Motor neuron (in vitro differentiated cells): ENCODE results near the gene USHBP1. TPM values are rescaled to one million over a fixed set of nuclear protein-coding genes. Genes with fewer than 3 reads are reported as not detected.

Experiments
- ATAC-seq, 8 experiments: fragments of 200-7000 bp; cut with Tn5 transposase; replicated peaks in 6 of 8; 2 replicates each; pipeline ENCODE4 v1.8.0; 2021; ENCODE audit warnings: mild to moderate bottlenecking in 8 of 8, moderate library complexity in 8 of 8
- H3K27ac ChIP-seq, 2 donors: fragments of 250-450 bp; sonication (Bioruptor Pico); 2 replicates each; pipeline ENCODE4 v1.9.0; 2021; ENCODE audit warnings: antibody characterized with exemption in 2 of 2, mild to moderate bottlenecking in 2 of 2, moderate library complexity in 1 of 2
- H3K4me1 ChIP-seq, 2 donors: fragments of 250-450 bp; sonication (Bioruptor Pico); replicated peaks in 1 of 2; 2 replicates each; pipeline ENCODE4 v1.6.1; 2021; ENCODE audit warnings: antibody characterized with exemption in 2 of 2, mild to moderate bottlenecking in 2 of 2, moderate library complexity in 1 of 2
- H3K4me3 ChIP-seq, 5 donors: fragments of 250-450 bp; sonication (Bioruptor Pico); 2 replicates each; pipeline ENCODE4 v1.9.0; 2021; ENCODE audit warnings: antibody characterized with exemption in 5 of 5, mild to moderate bottlenecking in 5 of 5, moderate library complexity in 4 of 5
- WGBS, 10 experiments: fragments of 450-650 bp; shearing (Covaris generic); methylation state at CpG; one replicate each; pipeline ENCODE4 v1.0.0; 2022; 5-methylcytosine and 5-hydroxymethylcytosine counted together
- in situ Hi-C, 9 experiments: fragments of 400-800 bp; cut with MboI; loops; one replicate each; pipeline ENCODE4 v1.15.0; 2021; ENCODE audit warnings: low sequenced_read_pairs in 9 of 9, low pct_unique_long_range_greater_than_20kb in 2 of 9; ENCODE audit not compliant: unreplicated experiment in 9 of 9
- total RNA-seq, 8 experiments: library from RNA; unstranded; fragments of 300-600 nt; gene quantifications; 2 replicates each; pipeline versions ENCODE4 v1.2.3 to v1.2.4, GENCODE V29; 2022

The USHBP1 gene
- total RNA-seq, 8 experiments from 2014 or later = 0.07 to 0.59 (median 0.27) TPM; not detected in 1

- in situ Hi-C loops = no loop called here
- no peak overlapping the region for H3K4me3 ChIP-seq
- peaks cover 0 to 4% of the 10 kb centered on the region in 2 donors for H3K4me1 ChIP-seq
- H3K27ac ChIP-seq = no peak overlapping the region
- ATAC-seq = no peak
- WGBS, 10 experiments = 71 to 100% (median 91%) methylated on average over 1 to 6 of the region's 10 CpGs; no CpG with 5 or more reads in 1 of the 10 experiments
Observed at GRCh38 chr19:17225053-17225452, 39.5 kb downstream of the USHBP1 start.

- Histone ChIP-seq H3K4me1 (peaks cover 6 to 8% of the 10 kb centered on the region in 2 donors), H3K27ac (peak overlapping the region in 1 of 2 donors; percentile 72), H3K4me3 (no peak overlapping the region)
- in situ Hi-C loops = no loop called here
- 33 to 90% (median 71%) methylated on average over 2 to 9 of the region's 14 CpGs; no CpG with 5 or more reads in 3 of the 10 experiments for whole genome bisulfite sequencing, 10 experiments
- ATAC-seq = peak in 5 of 8 experiments; percentile 3 to 73 (median 10)
Observed at GRCh38 chr19:17220207-17220758, 44.3 kb downstream of the USHBP1 start.

GRCh38 chr19:17219286-17219685 is 45.3 kb downstream of the USHBP1 start:
- 80 to 100% (median 93%) methylated on average over 1 to 5 of the region's 8 CpGs; no CpG with 5 or more reads in 7 of the 10 experiments for WGBS, 10 experiments
- Histone ChIP-seq H3K4me3 (no peak overlapping the region), H3K4me1 (peaks cover 10 to 13% of the 10 kb centered on the region in 2 donors), H3K27ac (no peak overlapping the region)
- ATAC-seq = no peak
- in situ Hi-C loops = no loop called here

- no peak for ATAC-seq
- in situ Hi-C loops = no loop called here
- WGBS, 10 experiments = 17 to 100% (median 95%) methylated on average over 1 to 10 of the region's 13 CpGs; no CpG with 5 or more reads in 3 of the 10 experiments
- peak overlapping the region; percentile 51 to 99 for H3K27ac ChIP-seq
- peaks cover 10 to 14% of the 10 kb centered on the region in 2 donors for H3K4me1 ChIP-seq
- H3K4me3 ChIP-seq = peak overlapping the region; percentile 53 to 98 (median 65)
Observed at GRCh38 chr19:17216058-17216670, 48.4 kb downstream of the USHBP1 start.

GRCh38 chr19:17215127-17215971 is 49.2 kb downstream of the USHBP1 start, which contains the start of gene USE1:
Gene USE1 (plus strand): TSS chr19:17215357. CDS start chr19:17215406, 49 bp downstream.
- in situ Hi-C loops = no loop called here
- Histone ChIP-seq H3K27ac (peak within 1 kb of the TSS; percentile 91 to 99), H3K4me3 (peak within 1 kb of the TSS; percentile 53 to 98 (median 65)), H3K4me1 (peaks cover 10 to 14% of the 10 kb centered on the region in 2 donors)
- WGBS, 10 experiments = 0 to 10% (median 3%) methylated on average over 2 to 17 of the region's 56 CpGs; no CpG with 5 or more reads in 4 of the 10 experiments
- peak; percentile 89 to 97 (median 92) for ATAC-seq

- ATAC-seq = peak in 1 of 8 experiments; percentile 2
- Histone ChIP-seq H3K4me1 (peaks cover 10 to 14% of the 10 kb centered on the region in 2 donors), H3K27ac (peak overlapping the region; percentile 91 to 99), H3K4me3 (peak overlapping the region; percentile 53 to 98 (median 65))
- in situ Hi-C loops = no loop called here
- 0 to 35% (median 17%) methylated on average over 2 to 13 of the region's 16 CpGs; no CpG with 5 or more reads in 3 of the 10 experiments for WGBS, 10 experiments
Observed at GRCh38 chr19:17214508-17215126, 49.9 kb downstream of the USHBP1 start.

GRCh38 chr19:17213334-17213733 is 51.2 kb downstream of the USHBP1 start:
- no peak for ATAC-seq
- in situ Hi-C loops = no loop called here
- Histone ChIP-seq H3K27ac (no peak overlapping the region), H3K4me3 (no peak overlapping the region), H3K4me1 (peaks cover 10 to 14% of the 10 kb centered on the region in 2 donors)
- 60 to 100% methylated on average over 1 of the region's 5 CpGs; no CpG with 5 or more reads in 8 of the 10 experiments for WGBS, 10 experiments

- in situ Hi-C loops = no loop called here
- WGBS, 10 experiments = 80 to 100% (median 93%) methylated on average over 2 to 11 of the region's 58 CpGs; no CpG with 5 or more reads in 4 of the 10 experiments
- peaks cover 10 to 14% of the 10 kb centered on the region in 2 donors for H3K4me1 ChIP-seq
- ATAC-seq = no peak
- no peak overlapping the region for H3K27ac ChIP-seq
- no peak overlapping the region for H3K4me3 ChIP-seq
Observed at GRCh38 chr19:17211547-17212446, 52.7 kb downstream of the USHBP1 start.

GRCh38 chr19:17210296-17210695 is 54.2 kb downstream of the USHBP1 start:
- 84 to 100% (median 93%) methylated on average over 1 to 8 of the region's 14 CpGs; no CpG with 5 or more reads in 5 of the 10 experiments for WGBS, 10 experiments
- H3K27ac ChIP-seq = peak overlapping the region in 1 of 2 donors; percentile 7
- no peak overlapping the region for H3K4me3 ChIP-seq
- in situ Hi-C loops = no loop called here
- H3K4me1 ChIP-seq = peaks cover 4 to 6% of the 10 kb centered on the region in 2 donors
- no peak for ATAC-seq

- peak in 7 of 8 experiments; percentile 14 to 72 (median 56) for ATAC-seq
- 41 to 100% (median 90%) methylated on average over 1 to 6 of the region's 28 CpGs; no CpG with 5 or more reads in 3 of the 10 experiments for WGBS, 10 experiments
- in situ Hi-C loops = no loop called here
- no peak overlapping the region for H3K4me3 ChIP-seq
- peaks cover 1 to 3% of the 10 kb centered on the region in 2 donors for H3K4me1 ChIP-seq
- H3K27ac ChIP-seq = peak overlapping the region in 1 of 2 donors; percentile 14
Observed at GRCh38 chr19:17209126-17210036, 55.2 kb downstream of the USHBP1 start.
